AG09309 (cell line): Measurements from ENCODE around the gene AKR1B15.

ENCODE experiments used
- DNase-seq: peaks from one replicate; pipeline ENCODE4 v3.0.0-alpha.2; 2010; ENCODE audit warnings: low read depth
- H3K4me3 ChIP-seq: 2 replicates; pipeline ENCODE4 v1.5.1; 2011; ENCODE audit warnings: mild to moderate bottlenecking, low read depth, low read length, moderate library complexity; ENCODE audit not compliant: control insufficient read depth
- CTCF ChIP-seq: IDR thresholded peaks from 2 replicates; pipeline ENCODE4 v1.5.1; 2011; ENCODE audit warnings: mild to moderate bottlenecking, low read depth, low read length, inconsistent platforms; ENCODE audit not compliant: insufficient read depth, control insufficient read depth; ENCODE audit errors: missing control alignments

AKR1B15 gene

GRCh38 chr7:134613623-134614347, 64.9 kb downstream of the AKR1B15 start:
- no peak overlapping the region for H3K4me3 ChIP-seq
- no peak for TF ChIP-seq CTCF
- peak; percentile 96 for DNase-seq

- no peak for DNase-seq
- TF ChIP-seq CTCF = no peak
- no peak overlapping the region for H3K4me3 ChIP-seq
Measured at GRCh38 chr7:134616611-134617010, 67.7 kb downstream of the AKR1B15 start.

GRCh38 chr7:134618756-134619530, 70.0 kb downstream of the AKR1B15 start:
- H3K4me3 ChIP-seq = no peak overlapping the region
- DNase-seq = no peak
- no peak for TF ChIP-seq CTCF

DNA sequence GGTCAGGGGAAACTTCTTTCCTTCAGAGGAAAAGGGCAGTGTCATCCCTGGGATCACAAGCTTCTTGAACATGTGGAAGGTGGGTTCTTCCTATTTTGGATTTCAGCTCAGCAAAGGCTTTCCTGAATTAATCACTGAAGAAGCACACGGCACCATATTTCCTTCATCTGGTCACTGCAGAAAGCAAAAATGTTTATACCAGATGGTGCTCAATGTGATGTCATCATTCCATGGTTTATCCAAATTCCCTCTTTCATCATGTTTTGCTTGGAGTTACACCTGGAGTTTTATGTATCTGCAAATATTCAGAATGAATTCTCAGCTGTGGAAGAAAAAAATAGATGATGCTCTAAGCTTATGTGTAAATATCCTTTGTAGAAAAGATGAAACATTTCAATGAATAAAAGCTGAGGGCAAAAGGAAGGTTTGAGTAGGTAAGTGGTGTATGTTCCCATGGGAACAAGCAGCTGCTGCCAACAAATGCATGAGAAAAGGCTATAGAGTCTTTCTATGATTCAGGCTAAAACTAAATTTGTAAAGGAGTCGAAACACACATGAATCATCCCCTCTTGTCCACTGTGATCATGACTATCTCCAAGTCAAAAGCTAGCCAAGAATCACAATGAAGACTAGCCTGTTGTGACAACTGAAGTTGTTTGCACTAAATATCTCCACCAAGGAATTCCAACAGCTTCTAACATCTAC, 70.9 kb downstream of the AKR1B15 start:
- peak; percentile 79 for DNase-seq
- TF ChIP-seq CTCF = no peak
- no peak overlapping the region for H3K4me3 ChIP-seq

DNA sequence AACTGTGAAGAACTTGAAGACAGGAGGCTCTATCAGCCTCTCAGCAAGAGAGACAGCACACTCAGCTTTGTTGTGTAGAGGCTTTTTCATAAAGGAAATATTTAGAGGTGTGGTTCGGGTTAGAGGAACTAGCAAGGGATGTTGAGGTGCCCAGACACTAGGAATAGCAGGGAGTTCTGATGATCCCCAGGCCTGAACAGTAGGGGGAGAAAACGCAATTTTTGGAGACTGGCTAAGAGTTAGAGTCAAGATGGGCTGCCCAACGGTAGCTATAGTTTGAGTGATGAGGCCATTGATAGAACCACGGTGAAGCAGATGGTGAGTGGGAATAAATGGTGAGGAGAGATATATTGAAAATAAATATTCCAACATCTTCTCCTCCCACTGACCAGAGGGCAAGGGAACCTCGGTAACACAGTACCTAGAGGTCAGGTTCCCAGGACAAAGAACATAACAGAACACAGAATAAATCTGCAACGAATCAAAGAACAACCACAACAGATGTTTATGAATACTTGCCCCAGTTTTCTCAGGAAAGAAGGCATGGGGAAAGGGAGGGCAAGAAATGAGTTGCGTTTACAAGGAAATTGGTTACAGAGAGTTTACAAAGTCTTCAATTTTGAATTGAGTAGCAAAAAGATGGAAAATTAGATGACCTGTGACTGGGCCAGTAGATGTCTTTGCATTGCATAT, 73.5 kb downstream of the AKR1B15 start:
- TF ChIP-seq CTCF = no peak
- H3K4me3 ChIP-seq = no peak overlapping the region
- no peak for DNase-seq

DNA sequence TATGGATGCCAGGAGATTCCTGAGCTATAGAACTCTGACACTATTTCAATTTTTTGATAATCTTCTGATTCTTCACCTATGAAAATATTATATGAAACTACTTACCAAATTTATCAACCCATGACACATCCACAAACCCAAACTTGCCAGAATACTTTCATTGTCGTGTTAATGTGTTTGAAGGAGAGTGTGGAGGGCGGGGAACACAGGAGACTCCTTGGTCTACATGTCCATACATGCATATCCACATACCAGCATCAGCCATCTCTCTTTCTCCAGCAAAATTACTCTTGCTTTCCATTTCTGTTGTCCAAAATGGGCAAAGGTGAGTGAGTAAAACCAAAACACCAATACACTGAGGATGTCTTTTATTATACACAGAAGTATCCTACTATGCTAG, 74.3 kb downstream of the AKR1B15 start:
- TF ChIP-seq CTCF = no peak
- no peak for DNase-seq
- no peak overlapping the region for H3K4me3 ChIP-seq
